Right lobe of liver (tissue), 6 donors: Measurements from ENCODE around the gene ARL4D. TPM values are rescaled to one million over a fixed set of nuclear protein-coding genes. Genes with fewer than 3 reads are reported as not detected.
A peak's percentile ranks its signal among the peaks of the same experiment; 100 is the strongest.

Experiments used
- ATAC-seq, 4 donors: fragments of 200-7000 bp; cut with Tn5 transposase; one replicate each; pipeline ENCODE4 v1.9.1; 2020; ENCODE audit warnings: mild to moderate bottlenecking in 4 of 4, moderate library complexity in 4 of 4
- DNase-seq, 3 donors: peaks; one replicate each; pipeline ENCODE4 v3.0.0-alpha.2; 2020
- H3K27ac ChIP-seq, 3 donors: fragments of 200-600 bp; one replicate each; pipeline ENCODE4 v1.8.0; 2022
- H3K27me3 ChIP-seq, 2 donors: fragments of 200-600 bp; one replicate each; pipeline ENCODE4 v1.8.0; 2022
- H3K36me3 ChIP-seq, 4 donors: fragments of 200-600 bp; sonication (generic) in 1 of 4; one replicate each; pipeline versions ENCODE4 v1.5.1 to v1.8.0; 2017 to 2022; ENCODE audit warnings: control low read depth in 1 of 4
- H3K4me1 ChIP-seq, 4 donors: fragments of 200-600 bp; sonication (generic) in 1 of 4; one replicate each; pipeline versions ENCODE4 v1.5.1 to v1.8.0; 2017 to 2022; ENCODE audit warnings: control low read depth in 1 of 4
- H3K4me3 ChIP-seq, 3 donors: fragments of 200-600 bp; one replicate each; pipeline ENCODE4 v1.8.0; 2022
- H3K9me3 ChIP-seq, 4 donors: fragments of 200-600 bp; sonication (generic) in 1 of 4; one replicate each; pipeline versions ENCODE4 v1.5.1 to v1.8.0; 2017 to 2022; ENCODE audit warnings: control low read depth in 1 of 4
- CTCF ChIP-seq, 4 donors: fragments of 200-600 bp in 3 of 4; fragments of 450-650 bp in 1 of 4; IDR thresholded peaks; one replicate each; pipeline versions ENCODE4 v1.5.1 to v1.8.0; 2016 to 2022; ENCODE audit warnings: antibody characterized with exemption in 4 of 4, mild to moderate bottlenecking in 2 of 4
- POLR2A ChIP-seq: fragments of 450-650 bp; IDR thresholded peaks from one replicate; pipeline ENCODE4 v1.6.1; 2017; ENCODE audit warnings: antibody characterized with exemption, mild to moderate bottlenecking
- WGBS: methylation state at CpG from one replicate; pipeline ENCODE4 v1.1.6; 2018; ENCODE audit warnings: low coverage, low lambda C conversion rate; ENCODE audit not compliant: insufficient coverage; ENCODE audit errors: missing lambda C conversion rate; 5-methylcytosine and 5-hydroxymethylcytosine counted together
- intact Hi-C, 2 donors: fragments of 100-400 bp; cut with DNase I; formaldehyde crosslinking; loops; one replicate each; pipeline versions ENCODE4 v1.11.2 to v1.14.1; 2022
- total RNA-seq, 6 experiments: library from RNA; depleted of rRNA in 2 of 6; stranded (reverse); fragments of >200 nt in 2 of 6; fragmentation: NEBNext Ultra II Directional in 3 of 6; extraction: Animal tissue kit (Norgen Biotek cat#: 25700) in 3 of 6; gene quantifications; one replicate each; pipeline versions ENCODE4 v1.1.0 to v1.2.4, GENCODE V29; 2016 to 2023
- donor health status: DM: no; HTN: yes; CAD: no.
- donor health status: DM: no; HTN: no; CAD: no.
- donor health status: DM: no; HTN: no; CAD: no.
- donor health status: DM: no; HTN: yes; CAD: no.
- donor health status: DM: no; HTN: yes; CAD: no.

Gene ARL4D
- total RNA-seq, 6 experiments from 2014 or later, result 10.9 to 31.8 (median 13.2) TPM

GRCh38 chr17:43356999-43357398 lies 41.8 kb upstream of the ARL4D start:
- TF ChIP-seq POLR2A, result no peak
- TF ChIP-seq CTCF (IDR thresholded peaks at IDR 0.05), result no peak
- 88% methylated on average over 4 of the region's 4 CpGs for WGBS
- Histone ChIP-seq H3K27ac (no peak overlapping the region), H3K36me3 (no peaks in the 10 kb centered on the region), H3K4me3 (no peak overlapping the region), H3K9me3 (no peaks in the 10 kb centered on the region), H3K27me3 (no peaks in the 10 kb centered on the region), H3K4me1 (peaks cover 0 to 8% (median 0%) of the 10 kb centered on the region in 4 donors)
- no peak for ATAC-seq
- no peak for DNase-seq
- intact Hi-C loops, result no loop called here

GRCh38 chr17:43359469-43360110 lies 39.2 kb upstream of the ARL4D start:
- Histone ChIP-seq H3K27me3 (no peaks in the 10 kb centered on the region), H3K9me3 (no peaks in the 10 kb centered on the region), H3K27ac (peak overlapping the region; percentile 90 to 99 (median 93)), H3K36me3 (no peaks in the 10 kb centered on the region), H3K4me3 (peak overlapping the region in 1 of 3 donors; percentile 56), H3K4me1 (peaks cover 0 to 8% (median 0%) of the 10 kb centered on the region in 4 donors)
- TF ChIP-seq POLR2A, result no peak
- no peak for TF ChIP-seq CTCF (IDR thresholded peaks at IDR 0.05)
- DNase-seq (no peak), ATAC-seq (no peak)
- intact Hi-C loops, result no loop called here
- WGBS, result 58% methylated on average over 14 of the region's 17 CpGs

- Histone ChIP-seq H3K36me3 (no peaks in the 10 kb centered on the region), H3K4me3 (peak overlapping the region; percentile 30 to 56 (median 56)), H3K27me3 (no peaks in the 10 kb centered on the region), H3K9me3 (no peaks in the 10 kb centered on the region), H3K27ac (peak overlapping the region; percentile 90 to 99 (median 93)), H3K4me1 (peaks cover 0 to 8% (median 0%) of the 10 kb centered on the region in 4 donors)
- DNase-seq (no peak), ATAC-seq (peak; percentile 6 to 18 (median 12))
- intact Hi-C loops, result no loop called here
- 16% methylated on average over 18 of the region's 18 CpGs for WGBS
- no peak for TF ChIP-seq POLR2A
- no peak for TF ChIP-seq CTCF (IDR thresholded peaks at IDR 0.05)
Measured at GRCh38 chr17:43360376-43360738, 38.4 kb upstream of the ARL4D start.

- Histone ChIP-seq H3K27me3 (no peaks in the 10 kb centered on the region), H3K36me3 (no peaks in the 10 kb centered on the region), H3K27ac (peak overlapping the region; percentile 90 to 99 (median 93)), H3K4me3 (peak overlapping the region; percentile 30 to 56 (median 56)), H3K4me1 (peaks cover 0 to 8% (median 0%) of the 10 kb centered on the region in 4 donors), H3K9me3 (no peaks in the 10 kb centered on the region)
- ATAC-seq (peak; percentile 78 to 89 (median 86)), DNase-seq (peak; percentile 85 to 89 (median 86))
- peak; percentile 98 for TF ChIP-seq POLR2A
- TF ChIP-seq CTCF (IDR thresholded peaks at IDR 0.05), result peak in 1 of 4 donors; percentile 4
- 1% methylated on average over 41 of the region's 56 CpGs for WGBS
- intact Hi-C loops, result no loop called here
Measured at GRCh38 chr17:43360739-43361505, 37.9 kb upstream of the ARL4D start.
